HG02970 (cell line): ENCODE data around the gene C14orf132.

Experiments
- ATAC-seq: cut with Tn5 transposase; IDR thresholded peaks from one replicate; pipeline ENCODE4 v1.9.1; 2021; ENCODE audit warnings: mild to moderate bottlenecking, moderate library complexity, moderate number of reproducible peaks; ENCODE audit not compliant: unreplicated experiment, low FRiP score

The C14orf132 gene

DNA sequence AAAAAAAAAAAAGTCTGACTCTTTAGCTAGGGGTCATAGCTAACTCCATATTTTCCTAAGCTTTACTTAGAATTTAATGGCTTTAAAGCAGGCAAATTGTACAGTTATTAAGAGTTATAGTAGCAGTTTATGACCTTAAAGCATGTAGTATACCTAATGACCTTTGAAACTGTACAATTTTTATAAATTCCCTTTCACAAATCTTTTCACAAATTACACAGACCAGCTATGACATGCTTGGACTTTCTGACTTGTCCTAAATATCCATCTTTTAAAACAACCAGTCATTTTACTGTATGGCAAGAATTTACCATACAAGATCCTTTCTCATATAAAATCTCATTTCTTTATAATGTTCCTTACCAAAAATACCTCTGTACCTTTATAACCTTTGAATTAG, 74.8 kb downstream of the C14orf132 start:
- no peak for ATAC-seq

DNA sequence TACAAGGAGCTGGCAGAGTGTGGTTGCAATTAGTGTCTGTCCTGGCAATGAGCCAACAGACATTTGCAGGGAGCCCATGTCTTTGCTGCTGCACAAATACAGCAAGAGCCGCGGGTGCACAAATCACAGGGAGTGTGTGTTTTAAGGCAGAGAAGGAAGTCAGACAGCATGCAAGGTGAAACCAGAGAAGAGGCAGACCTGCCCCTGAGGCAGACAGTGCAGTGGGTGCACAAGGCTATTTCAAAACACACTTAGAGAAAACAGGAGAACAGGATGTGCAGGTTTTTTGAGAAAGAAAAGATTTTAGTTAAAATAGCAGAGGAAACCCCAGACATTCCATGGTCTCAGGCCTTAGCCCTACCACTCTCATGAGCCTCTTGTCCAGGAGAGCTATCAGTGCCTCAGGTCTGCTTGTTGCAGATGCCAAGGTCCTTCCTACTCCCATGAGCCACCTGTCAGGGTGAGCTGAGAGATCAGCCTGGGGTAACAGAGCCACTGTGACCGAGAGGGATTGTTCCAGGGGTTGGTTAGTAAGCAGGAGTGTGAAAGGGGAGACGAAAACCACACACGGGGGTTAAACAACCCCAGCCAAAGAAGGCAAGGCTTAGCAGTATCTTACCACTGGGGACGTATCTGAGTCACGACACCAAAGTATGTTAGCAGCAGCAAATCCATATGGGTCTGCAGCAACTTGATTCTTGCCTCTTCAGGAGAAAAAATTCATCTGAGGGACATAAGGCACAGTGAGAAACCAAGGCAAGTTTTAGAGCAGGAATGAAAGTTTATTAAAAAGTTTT, 78.1 kb downstream of the C14orf132 start:
- no peak for ATAC-seq

DNA sequence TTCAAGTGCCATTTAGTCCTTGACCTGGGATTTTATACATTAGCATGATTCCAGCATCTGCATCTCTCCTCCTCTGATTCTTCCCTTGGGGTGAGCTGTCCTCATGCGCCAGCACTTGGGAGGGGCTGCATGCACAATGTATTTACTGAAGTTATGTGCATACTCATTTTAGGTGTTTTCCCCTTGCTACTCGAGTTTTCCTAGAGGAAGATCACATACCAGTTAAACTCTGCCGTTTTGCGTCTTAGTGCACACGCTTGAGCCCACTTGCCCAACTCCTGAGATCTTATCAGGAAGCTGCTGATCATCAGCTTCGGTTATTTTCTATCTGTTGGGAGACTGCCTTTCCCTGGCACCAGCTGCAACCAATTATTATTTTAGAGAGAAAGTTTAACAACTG, 78.8 kb downstream of the C14orf132 start:
- no peak for ATAC-seq

DNA sequence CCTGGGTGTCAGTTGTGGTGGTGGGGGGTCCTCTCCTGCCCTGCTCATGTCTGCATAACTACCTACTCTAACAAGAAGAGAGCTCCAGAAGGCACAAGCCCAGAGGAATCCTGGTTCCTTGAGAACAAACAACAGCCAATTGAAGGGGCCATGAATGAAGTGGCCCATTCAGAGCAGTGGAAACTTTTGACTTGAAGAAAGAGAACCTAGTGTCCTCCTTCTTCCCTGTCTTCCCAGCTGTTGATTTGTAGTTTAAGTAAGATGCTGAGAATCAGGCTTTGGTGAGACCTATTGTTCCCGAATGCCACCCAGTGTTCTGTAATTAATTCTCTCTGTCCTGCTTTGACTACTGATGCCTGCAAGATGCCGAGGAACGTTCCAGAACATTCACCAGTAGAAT, 79.2 kb downstream of the C14orf132 start:
- ATAC-seq, result no peak

DNA sequence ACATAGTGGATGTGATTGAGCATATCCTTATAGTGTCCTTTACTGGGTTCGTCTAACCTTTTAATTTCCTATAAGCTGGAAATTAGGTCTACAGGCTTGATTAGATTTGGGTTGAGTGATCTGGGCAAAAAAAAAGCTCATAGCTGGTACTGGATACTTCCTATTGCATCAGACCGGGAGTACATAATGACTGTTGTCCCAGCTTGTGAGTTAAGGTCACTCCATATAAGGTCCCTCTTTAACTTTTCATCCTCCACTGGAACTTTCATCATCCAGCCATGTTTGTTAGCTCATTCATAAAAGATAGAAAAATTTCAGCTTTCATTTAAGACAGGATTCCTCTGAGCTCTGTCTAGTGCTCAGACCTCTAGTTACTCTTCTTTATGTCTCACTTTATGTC, 80.8 kb downstream of the C14orf132 start:
- no peak for ATAC-seq

DNA sequence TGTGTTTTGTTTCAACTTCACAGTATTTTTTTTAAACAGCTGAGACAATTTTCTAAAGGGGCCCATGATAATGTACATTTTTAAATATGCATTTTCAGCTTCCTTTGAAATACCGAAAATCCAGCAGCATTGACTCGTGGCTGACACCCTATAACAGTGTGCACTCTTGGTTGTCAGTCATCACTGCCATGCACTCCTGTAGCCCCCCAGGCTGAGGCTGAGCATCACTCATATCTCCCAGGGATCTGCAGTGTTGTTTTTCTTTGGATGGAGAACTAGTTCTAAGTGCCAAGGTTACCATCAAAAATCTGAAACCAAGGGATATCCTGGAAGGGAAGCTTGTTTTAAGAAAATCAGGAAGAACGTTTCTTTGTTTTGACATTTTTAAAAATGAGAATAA, 81.2 kb downstream of the C14orf132 start:
- ATAC-seq, result no peak

DNA sequence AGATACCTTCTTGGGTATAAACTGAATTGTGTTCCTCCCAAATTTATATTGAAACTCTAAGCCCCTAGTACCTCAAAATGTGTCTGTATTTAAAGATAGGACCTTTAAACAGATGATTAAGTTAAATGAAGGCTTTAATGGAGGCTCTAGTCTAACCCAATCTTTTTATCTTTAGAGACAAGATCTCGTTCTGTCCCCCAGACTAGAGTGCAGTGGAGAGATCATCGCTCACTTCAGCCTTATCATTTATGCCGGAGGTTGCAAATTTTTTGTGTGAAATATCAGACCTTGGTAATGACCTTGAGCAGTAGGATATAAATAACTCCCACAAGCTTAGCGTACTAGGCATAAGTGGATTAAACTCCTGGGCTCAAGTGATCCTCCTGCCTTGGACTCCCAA, 81.8 kb downstream of the C14orf132 start:
- no peak for ATAC-seq

DNA sequence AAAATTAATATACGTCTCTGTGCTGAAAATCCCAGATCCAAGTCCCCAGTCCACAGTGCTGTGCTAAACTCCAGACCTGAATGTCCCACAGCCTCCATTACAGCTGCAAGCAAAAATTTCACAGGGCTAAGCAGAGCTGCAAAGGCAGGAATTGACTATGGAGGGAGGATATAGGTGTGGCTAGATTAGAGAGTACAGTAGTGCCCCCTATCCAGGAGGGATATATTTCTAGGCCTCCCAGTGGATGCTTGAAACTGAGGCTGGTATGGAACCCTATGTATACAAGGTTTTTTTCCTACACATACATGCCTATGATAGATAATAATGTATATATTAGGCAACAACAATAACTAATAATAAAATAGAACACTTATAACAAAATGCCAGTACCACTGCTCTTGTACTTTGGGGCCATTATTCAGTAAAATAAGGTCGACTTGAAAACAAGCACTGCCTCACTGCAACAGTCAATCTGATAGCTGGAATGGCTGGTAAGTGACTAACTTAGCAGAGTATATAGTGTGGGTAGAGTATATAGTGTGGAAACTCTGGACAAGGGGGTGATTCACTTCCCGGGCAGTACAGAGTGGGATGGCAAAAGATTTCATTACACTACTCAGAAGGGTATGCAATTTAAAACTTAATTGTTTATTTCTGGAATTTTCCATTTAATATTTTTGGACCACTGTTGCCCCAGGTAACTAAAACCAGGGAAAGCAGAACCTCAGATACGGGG, 82.7 kb downstream of the C14orf132 start:
- ATAC-seq, result no peak

DNA sequence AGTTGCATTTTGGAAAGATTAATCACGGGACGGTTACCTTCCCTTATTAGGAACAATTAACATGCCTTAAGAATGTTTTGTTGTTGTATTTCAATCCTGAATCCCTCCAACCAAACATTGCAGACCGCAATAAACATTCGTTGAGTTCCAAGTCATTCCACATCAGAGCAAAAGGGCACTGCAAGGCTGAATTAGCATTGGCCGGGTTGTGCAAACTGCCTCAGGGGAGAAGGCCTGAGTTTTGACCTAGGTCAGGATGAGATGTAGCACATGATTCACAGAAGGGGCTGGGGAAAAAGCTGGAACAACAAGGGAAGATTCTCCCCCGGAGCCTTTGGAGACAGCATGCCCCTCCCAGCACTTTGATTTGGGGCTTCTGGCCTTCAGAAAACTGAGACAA, 83.3 kb downstream of the C14orf132 start:
- ATAC-seq, result no peak

DNA sequence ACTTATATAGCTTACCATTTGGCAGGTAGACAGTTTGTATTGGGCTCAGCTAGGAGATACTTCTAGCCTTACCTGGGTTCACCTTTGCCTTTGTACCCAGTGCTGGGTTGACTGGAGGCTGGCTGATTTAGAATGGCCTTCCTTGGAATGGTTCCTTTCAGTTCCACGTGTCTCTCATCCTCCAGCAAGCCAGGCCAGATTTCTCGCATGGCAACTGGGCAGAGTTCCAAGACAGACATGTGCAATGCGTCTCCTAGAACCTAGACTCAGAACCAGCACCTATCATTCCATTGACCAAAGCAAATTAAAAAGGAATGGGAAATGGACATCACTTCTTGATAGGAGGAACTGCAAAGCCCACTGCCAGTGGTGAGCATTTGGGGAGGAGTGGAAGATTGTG, 86.4 kb downstream of the C14orf132 start:
- ATAC-seq, result no peak

DNA sequence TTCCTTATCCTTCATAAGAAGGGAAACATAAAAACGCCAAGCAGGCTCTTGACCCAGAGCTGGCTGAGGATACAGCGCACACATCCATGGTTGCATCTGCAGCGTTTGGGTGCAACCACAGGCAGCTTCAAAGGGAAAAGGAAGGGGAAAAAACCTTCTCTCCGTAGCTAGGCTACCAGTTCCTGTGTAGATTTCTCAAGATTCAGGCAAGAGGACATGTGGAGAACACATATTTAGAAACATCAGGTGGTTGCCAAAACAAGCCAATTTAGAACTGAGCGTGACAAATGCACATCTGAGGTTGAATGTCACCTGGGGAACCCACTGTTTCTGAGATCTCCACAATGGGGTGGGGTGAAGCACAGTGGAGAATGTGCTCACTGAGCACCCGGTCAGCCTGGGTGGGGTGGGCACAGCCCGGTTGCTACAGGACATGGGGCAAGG, 87.2 kb downstream of the C14orf132 start:
- ATAC-seq, result no peak

DNA sequence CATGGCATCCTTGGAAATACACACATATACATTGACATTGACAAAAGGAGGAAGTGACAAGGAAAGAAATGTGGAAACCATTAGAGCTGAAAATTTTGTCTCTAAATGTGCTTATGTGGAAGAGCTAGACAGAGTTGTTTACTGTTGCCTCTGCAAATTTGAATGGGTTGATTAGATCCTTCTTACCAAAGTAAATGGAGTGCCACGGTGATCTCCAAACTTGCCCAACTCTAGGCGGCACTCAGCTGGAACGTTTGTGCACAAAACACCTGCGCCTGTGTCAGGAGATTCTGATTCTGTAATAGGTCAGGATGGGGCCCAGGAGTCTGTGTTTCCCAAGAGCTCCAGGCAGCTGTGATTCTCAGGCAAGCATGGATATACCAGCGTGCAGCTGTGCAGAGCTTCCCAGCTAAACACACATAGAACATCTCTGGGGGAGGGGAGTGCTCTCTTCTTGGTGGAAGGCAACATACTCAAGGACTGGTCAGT, 87.7 kb downstream of the C14orf132 start:
- ATAC-seq, result no peak

DNA sequence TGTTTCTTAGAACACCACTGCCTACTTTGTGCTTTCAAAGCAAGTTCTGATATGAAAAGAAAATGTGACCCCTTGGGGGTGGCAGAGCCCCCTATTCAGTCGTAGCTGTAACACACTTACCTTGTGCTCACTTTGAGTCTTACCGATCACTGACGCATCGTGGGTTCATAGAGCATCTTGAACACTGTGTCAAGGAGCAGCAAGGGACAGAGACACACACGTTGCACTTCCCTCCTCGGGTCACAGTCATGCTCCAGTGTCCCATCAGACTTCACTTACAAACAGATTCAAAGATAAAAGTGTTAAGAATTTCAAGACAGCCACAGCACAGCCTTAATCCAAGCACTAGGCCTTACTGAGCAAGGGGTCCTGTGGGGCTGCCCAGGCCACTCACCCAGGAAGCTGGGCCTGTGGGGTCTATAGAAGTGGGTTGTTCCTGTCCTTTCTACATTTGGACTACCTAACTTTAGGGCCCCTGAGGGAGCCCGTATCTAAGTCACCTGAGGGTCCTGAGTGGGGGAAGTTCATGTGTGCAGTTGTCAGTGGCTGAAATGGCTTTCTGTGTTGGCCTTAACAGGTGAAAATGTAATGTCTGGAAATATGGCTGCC, 90.1 kb downstream of the C14orf132 start:
- ATAC-seq, result no peak

DNA sequence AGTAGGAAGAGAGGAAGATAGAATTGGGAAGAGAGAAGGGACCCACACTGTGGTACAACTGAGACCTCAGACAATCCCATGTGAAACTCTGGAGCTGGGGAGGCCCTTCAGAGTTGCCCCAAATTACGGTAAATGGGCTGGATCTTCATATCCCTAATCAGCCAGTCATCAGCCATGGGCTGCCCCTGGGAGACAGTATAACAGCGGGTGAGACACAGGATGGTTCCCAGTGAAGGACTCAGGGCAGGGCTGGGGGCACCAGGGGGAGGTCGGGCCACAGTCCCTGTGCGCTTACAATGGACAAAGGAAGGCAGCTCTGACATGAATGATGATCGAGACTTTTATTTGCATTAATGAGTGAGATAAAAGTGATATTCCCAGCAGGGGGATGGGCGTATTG, 91.2 kb downstream of the C14orf132 start:
- ATAC-seq, result no peak

DNA sequence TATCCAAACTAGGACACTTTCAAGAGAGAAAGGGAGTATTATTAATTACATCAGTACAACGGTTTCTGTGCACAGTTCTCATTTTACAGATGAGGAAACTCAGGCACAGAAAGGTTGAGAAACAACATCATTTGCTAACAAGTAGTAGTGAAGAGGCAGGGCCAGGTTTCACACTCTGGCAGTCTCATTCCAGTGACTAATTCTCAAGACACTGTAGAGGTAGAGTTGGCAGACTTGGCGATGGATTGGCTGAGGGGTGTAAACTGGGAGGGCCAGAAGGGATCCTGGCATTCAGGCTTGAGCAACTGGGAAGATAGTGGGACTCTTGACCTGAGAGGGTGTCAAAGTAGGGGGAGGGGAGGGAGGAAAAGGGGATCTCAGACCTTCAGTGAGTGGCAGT, 91.7 kb downstream of the C14orf132 start:
- no peak for ATAC-seq

DNA sequence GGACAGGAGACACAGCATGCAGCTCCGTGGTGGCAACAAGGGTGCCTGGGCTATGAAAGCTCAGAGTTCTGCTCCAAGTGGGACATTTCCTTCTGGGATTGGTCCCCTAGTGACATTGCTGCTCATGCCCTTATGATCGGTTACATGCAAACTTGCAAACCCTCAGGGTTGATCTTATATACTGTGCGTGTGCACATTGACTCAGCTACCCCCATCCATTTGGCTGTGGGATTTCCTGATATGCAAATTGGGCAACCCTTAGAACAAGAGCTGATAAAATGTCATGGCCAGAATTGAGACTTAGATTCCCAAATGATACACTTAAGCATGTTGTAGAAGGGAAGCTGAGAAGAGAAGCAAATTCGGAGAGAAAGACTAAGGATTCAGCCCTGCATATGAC, 92.7 kb downstream of the C14orf132 start:
- ATAC-seq, result no peak

DNA sequence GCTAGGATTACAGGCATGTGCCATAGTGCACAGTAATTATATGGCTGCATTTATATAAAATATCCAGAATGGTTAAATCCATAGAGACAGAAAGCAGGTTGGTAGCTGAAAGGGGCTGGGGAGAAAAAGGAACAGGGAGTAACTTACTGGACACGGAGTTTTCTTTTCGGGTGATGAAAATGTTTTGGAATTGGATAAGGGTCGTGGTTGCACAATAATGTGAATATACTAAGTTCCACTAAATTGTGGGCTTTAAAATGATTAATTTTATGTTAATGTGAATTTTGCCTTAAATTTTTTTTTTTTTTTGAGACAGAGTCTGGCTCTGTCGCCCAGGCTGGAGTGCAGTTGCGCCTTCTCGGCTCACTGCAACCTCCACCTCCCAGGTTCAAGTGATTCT, 95.3 kb downstream of the C14orf132 start:
- no peak for ATAC-seq

DNA sequence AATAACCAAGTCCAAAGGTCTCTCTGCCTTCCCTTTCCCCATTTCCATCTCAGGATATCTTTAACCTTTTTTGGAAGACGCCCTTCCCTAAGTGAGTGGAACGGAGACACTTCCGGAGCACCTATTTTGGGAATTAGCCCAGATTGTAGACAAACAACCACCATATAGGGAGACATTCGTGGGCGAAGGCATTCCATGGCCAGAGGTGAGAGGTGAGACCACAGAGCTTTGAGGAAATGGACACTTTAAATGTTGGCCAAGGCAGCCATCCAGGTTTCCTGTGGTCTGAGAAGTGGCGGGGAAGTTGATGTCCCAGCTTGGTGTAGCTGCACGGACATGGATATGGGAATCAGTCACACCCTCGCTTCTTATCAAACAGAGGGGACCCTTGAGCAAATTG, 96.1 kb downstream of the C14orf132 start:
- no peak for ATAC-seq

DNA sequence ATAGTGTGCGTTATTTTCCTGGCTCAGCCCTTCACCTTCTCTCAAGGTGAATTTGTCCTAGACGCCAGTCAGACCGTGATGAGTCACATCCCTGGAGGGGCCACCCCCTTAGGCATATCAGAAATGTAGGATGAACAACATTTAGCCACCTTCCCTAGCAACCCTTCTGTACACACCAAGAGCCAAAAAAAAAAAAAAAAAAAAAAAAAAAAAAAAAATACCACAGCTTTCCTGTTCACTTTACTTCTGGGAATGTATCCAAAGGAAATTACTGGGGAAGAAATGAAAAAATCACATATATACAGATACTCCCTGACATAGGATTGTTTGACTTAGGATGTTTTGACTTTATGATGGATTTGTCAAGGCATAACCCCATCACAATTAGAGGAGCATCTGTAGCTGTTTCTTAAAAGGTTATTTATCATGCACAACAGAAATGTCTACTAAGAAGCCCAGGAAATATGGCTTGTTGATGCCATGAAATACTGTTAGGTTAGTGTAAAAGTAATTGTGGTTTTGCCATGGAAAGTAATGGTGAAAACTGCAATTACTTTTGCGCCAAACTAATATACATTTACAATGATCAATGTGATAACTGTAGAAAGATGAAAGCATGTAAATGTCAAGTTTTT, 97.3 kb downstream of the C14orf132 start:
- ATAC-seq, result no peak

DNA sequence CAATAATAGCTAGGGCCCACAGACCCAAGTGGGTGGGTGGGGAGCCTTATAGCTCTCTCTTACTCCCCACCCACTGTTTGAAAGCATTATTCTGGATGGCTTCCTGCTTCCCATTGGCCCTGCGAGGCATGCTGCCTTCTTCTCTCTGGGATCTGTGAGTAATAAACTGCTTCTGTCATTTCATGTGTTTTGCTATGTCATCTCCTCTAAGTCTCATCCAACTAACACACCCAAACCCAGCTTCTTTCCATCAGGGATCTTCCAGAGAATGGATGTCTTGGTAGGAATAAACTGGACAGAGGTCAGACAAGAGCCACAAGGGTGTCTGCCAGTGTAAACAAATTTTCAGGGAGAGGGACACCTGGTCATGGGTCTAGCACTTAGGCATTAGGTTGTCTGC, 99.1 kb downstream of the C14orf132 start:
- no peak for ATAC-seq

DNA sequence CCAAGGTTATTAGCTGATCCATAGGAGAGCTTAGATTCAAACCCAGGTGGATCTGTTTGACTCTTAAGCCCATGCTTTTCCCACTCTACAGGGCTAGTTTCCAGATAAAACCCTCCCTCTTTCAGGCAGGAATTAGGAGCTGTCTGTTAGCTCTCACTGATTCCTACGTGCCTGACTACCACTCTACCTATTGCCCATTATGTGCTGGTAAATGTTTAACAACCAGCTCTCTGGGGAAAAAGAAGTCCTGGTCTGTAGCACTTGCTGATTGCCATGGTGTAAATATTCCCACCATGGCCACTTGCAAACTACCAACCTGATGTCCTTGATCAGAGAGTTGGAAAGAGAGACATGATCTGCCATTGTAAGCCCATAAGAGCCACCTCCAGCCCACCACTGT, 100.0 kb downstream of the C14orf132 start:
- ATAC-seq, result no peak
